Measurements from ENCODE around the gene ZNF580. TPM values are rescaled to one million over a fixed set of nuclear protein-coding genes. Genes with fewer than 3 reads are reported as not detected.

Gene ZNF580
- total and polyA plus RNA-seq, 7 donors, result 10.4 to 45.5 (median 24.0) TPM

DNA sequence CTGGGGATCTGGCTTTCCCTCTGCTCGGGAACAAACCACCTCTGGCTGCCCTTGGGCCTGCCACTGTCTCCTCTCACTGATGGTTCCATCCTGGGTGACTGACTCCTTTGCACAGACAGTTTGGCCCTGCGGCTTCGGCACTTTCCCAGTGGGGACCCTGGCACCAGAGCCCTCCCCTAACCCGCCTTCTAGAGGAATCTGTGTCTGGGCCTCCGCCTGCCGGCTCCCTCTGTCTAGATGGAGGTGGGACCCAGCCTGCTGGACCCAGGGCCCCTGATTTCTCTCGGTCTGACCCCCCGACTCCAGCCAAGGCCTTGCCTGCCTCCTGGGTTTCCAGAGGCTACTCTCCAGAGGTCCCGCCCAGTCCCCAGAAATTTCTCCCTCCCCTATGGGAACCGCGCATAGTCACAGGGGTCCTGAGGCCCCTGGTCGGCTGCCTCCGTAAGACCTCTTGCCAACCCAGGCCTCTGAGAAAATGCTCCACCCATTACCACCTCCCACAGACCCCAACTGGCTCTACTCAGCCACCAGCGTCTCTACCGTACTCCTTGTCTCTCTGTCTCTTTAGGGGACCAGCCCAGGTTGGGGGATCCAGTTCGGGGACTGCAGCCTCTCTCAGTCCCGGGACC is 9.9 kb downstream of the ZNF580 start:
- DNase-seq, result no peak
- peaks cover 0 to 14% (median 4%) of the 10 kb centered on the region in 4 donors for H3K36me3 ChIP-seq
- H3K27me3 ChIP-seq, result no peaks in the 10 kb centered on the region
- H3K27ac ChIP-seq, result no peak overlapping the region
- intact Hi-C loops (cut with DNase I), result loop anchor here (10.0 kb wide), 1 partner anchor 536 kb away; the partner anchor contains the start of gene PPP1R12C
- WGBS, 2 donors, result 94 to 95% methylated on average over 17 of the region's 17 CpGs
- H3K4me3 ChIP-seq, result no peak overlapping the region
- no peaks in the 10 kb centered on the region for H3K9me3 ChIP-seq
- TF ChIP-seq EP300 (IDR thresholded peaks at IDR 0.05), result no peak
- no peak for TF ChIP-seq POLR2AphosphoS5 (IDR thresholded peaks at IDR 0.05)
- TF ChIP-seq, protein P1, sequence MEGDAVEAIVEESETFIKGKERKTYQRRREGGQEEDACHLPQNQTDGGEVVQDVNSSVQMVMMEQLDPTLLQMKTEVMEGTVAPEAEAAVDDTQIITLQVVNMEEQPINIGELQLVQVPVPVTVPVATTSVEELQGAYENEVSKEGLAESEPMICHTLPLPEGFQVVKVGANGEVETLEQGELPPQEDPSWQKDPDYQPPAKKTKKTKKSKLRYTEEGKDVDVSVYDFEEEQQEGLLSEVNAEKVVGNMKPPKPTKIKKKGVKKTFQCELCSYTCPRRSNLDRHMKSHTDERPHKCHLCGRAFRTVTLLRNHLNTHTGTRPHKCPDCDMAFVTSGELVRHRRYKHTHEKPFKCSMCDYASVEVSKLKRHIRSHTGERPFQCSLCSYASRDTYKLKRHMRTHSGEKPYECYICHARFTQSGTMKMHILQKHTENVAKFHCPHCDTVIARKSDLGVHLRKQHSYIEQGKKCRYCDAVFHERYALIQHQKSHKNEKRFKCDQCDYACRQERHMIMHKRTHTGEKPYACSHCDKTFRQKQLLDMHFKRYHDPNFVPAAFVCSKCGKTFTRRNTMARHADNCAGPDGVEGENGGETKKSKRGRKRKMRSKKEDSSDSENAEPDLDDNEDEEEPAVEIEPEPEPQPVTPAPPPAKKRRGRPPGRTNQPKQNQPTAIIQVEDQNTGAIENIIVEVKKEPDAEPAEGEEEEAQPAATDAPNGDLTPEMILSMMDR (IDR thresholded peaks at IDR 0.05), result no peak
- TF ChIP-seq POLR2A (IDR thresholded peaks at IDR 0.05), result no peak
- peaks cover 0 to 44% (median 38%) of the 10 kb centered on the region in 4 donors for H3K4me1 ChIP-seq

DNA sequence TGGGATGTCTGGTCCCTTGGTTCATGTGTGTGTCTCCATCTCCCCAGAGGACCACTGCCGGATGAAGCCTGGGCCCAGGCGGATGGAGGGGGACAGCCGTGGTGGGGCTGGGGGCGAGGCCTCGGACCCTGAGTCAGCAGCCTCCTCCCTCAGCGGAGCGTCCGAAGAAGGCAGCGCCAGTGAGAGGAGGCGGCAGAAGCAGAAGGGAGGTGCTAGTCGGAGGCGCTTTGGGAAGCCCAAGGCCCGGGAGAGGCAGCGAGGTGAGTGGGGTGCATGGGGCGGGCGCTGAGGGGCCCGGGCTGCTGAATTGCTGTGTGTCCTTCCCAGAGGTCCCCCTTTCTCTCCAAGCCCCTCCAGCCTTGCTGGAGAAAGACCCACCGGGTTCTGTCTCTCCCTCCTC is 10.4 kb downstream of the ZNF580 start:
- intact Hi-C loops (cut with DNase I), result loop anchor here (10.0 kb wide), 1 partner anchor 536 kb away; the partner anchor contains the start of gene PPP1R12C
- no peak for DNase-seq
- Histone ChIP-seq H3K9me3 (no peaks in the 10 kb centered on the region), H3K4me3 (no peak overlapping the region), H3K4me1 (peaks cover 0 to 49% (median 43%) of the 10 kb centered on the region in 4 donors), H3K27me3 (no peaks in the 10 kb centered on the region), H3K36me3 (peaks cover 0 to 9% (median 4%) of the 10 kb centered on the region in 4 donors), H3K27ac (no peak overlapping the region)
- no peak for TF ChIP-seq POLR2A (IDR thresholded peaks at IDR 0.05)
- no peak for TF ChIP-seq POLR2AphosphoS5 (IDR thresholded peaks at IDR 0.05)
- TF ChIP-seq, protein P1 (IDR thresholded peaks at IDR 0.05), result no peak
- no peak for TF ChIP-seq EP300 (IDR thresholded peaks at IDR 0.05)
- 84 to 93% methylated on average over 18 of the region's 18 CpGs for WGBS, 2 donors

DNA sequence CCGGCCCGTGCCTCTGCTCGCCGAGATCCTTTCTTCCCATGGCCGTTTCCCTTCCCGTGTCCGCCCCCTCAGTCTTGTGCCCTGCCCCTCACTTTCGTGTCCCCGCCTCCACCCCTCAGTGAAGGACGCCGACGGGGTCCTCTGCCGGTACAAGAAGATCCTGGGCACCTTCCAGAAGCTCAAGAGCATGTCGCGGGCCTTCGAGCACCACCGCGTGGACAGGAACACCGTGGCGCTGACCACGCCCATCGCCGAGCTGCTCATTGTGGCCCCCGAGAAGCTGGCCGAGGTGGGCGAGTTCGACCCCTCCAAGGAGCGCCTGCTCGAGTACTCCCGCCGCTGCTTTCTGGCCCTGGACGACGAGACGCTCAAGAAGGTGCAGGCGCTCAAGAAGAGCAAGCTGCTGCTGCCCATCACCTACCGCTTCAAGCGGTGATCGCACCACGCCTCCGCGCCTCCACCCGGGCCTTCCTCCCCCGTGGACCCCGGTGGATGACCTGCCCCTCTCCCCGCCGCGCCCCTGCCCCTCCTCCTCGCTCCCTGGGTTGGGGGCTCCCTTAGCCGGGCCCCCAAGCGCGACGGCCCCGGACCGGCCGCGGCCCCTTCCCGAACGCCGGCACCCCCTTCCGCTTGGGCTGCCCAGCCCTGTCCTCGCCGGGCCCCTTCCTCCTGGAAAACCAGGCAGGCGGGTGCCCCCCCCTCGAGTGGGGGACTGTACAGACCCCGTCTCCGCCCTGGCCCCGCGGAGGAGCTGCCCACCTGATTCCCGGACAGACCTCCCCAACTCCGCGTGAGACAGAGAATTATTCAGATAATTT is 11.7 kb downstream of the ZNF580 start:
- Histone ChIP-seq H3K9me3 (no peaks in the 10 kb centered on the region), H3K27ac (peak overlapping the region; percentile 98 to 100 (median 99)), H3K27me3 (no peaks in the 10 kb centered on the region), H3K36me3 (peaks cover 0 to 9% (median 4%) of the 10 kb centered on the region in 4 donors), H3K4me3 (no peak overlapping the region), H3K4me1 (peaks cover 0 to 52% (median 47%) of the 10 kb centered on the region in 4 donors)
- 88 to 93% methylated on average over 71 of the region's 71 CpGs for WGBS, 2 donors
- no peak for DNase-seq
- intact Hi-C loops (cut with DNase I), result loop anchor here (1.0 to 10.0 kb wide), 2 partner anchors 17 to 538 kb away; partner anchors contain the start of gene PPP1R12C
- TF ChIP-seq EP300 (IDR thresholded peaks at IDR 0.05) (no peak), POLR2AphosphoS5 (IDR thresholded peaks at IDR 0.05) (no peak), POLR2A (IDR thresholded peaks at IDR 0.05) (no peak)
- TF ChIP-seq, protein P1 (IDR thresholded peaks at IDR 0.05), result no peak

DNA sequence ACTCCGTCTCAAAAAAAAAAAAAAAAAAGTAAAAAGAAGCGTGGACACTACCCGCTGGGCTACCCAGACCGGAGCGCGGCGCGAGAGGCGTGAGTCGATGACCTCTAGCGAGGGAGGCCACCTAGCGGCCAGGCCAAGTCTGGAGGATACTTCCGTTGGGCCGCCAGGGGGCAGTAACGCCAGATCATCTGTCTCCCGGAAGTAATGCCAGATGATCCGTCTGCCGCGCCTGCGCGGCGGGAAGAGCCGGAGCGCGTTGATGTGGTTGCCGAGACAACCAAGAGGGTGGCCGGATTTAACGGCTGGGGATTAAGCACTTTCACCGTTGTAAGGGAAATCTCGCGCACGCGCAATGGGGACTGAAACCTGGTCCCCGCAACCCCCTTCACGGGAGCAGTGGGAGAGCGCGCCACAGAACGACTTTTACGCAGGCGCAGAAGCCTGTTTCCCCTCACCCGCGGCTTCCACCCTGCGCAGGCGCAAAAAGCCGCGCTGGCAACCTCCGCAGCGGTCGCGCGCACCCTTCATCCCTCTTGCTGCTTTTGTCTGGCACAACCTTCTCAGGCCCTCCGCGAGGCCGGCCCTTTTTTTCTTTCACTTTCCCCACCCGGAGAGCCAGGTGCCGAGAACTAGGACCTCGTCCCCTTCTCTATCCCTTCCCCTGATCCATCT is 13.0 kb downstream of the ZNF580 start:
- intact Hi-C loops (cut with DNase I), result loop anchor here (1.0 to 10.0 kb wide), 5 partner anchors 18 to 539 kb away; partner anchors contain the start of genes FIZ1, PPP1R12C and RPL28

More for the DNA sequence above, 13.0 kb downstream of the ZNF580 start:
- WGBS, 2 donors, result 0% methylated on average over 57 of the region's 57 CpGs
- DNase-seq, result peak; percentile 99
- H3K9me3 ChIP-seq, result no peaks in the 10 kb centered on the region
- H3K27ac ChIP-seq, result peak overlapping the region; percentile 98 to 100 (median 99)
- peaks cover 0 to 56% (median 52%) of the 10 kb centered on the region in 4 donors for H3K4me1 ChIP-seq
- H3K36me3 ChIP-seq, result peaks cover 0 to 9% (median 4%) of the 10 kb centered on the region in 4 donors
- TF ChIP-seq EP300 (IDR thresholded peaks at IDR 0.05), result peak in 1 of 4 donors; percentile 20
- TF ChIP-seq POLR2A (IDR thresholded peaks at IDR 0.05), result peak; percentile 83 to 92
- TF ChIP-seq, protein P1 (IDR thresholded peaks at IDR 0.05), result peak; percentile 92 to 100 (median 100)
- peak; percentile 88 to 97 (median 92) for TF ChIP-seq POLR2AphosphoS5 (IDR thresholded peaks at IDR 0.05)
- H3K4me3 ChIP-seq, result peak overlapping the region; percentile 86 to 97 (median 94)
- no peaks in the 10 kb centered on the region for H3K27me3 ChIP-seq

All from sigmoid colon (tissue), 7 donors.